HepG2 (cell line): Measurements from ENCODE around the gene C2CD4A. TPM values are rescaled to one million over a fixed set of nuclear protein-coding genes. Genes with fewer than 3 reads are reported as not detected.
A peak's percentile ranks its signal among the peaks of the same experiment; 100 is the strongest.

Experiments used
- ATF4 ChIP-seq, 2 experiments: fragments of 450-650 bp in 1 of 2; sonication (generic) in 1 of 2; formaldehyde crosslinking; IDR thresholded peaks; 2 replicates each; pipeline versions ENCODE4 v1.5.0 to v1.8.0; 2020 to 2022; ENCODE audit warnings: mild to moderate bottlenecking in 1 of 2, missing genetic modification reagents in 1 of 2
- CREBL2 ChIP-seq: sonication (generic); formaldehyde crosslinking; IDR thresholded peaks from 2 replicates; pipeline ENCODE4 v1.8.1; 2023; ENCODE audit warnings: missing genetic modification reagents, mild to moderate bottlenecking, borderline replicate concordance
- HDAC2 ChIP-seq: sonication (generic); formaldehyde crosslinking; IDR thresholded peaks from 2 replicates; pipeline ENCODE4 v1.4.0; 2020; ENCODE audit warnings: missing genetic modification reagents
- ISL2 ChIP-seq: sonication (generic); formaldehyde crosslinking; IDR thresholded peaks from 2 replicates; pipeline ENCODE4 v1.5.0; 2020; ENCODE audit warnings: missing genetic modification reagents
- MAZ ChIP-seq, 2 experiments: sonication (generic) in 1 of 2; formaldehyde crosslinking in 1 of 2; IDR thresholded peaks; 2 replicates each; pipeline versions ENCODE4 v1.5.0 to v1.6.1; 2012 to 2020; ENCODE audit warnings: low read depth in 2 of 2, mild to moderate bottlenecking in 2 of 2, borderline replicate concordance in 1 of 2, improper control_type of control experiment in 1 of 2, low read length in 1 of 2, missing genetic modification reagents in 1 of 2, moderate library complexity in 1 of 2
- MYC ChIP-seq: sonication (generic); formaldehyde crosslinking; IDR thresholded peaks from 2 replicates; pipeline ENCODE4 v1.9.0; 2021; ENCODE audit warnings: missing genetic modification reagents, borderline replicate concordance
- NFE2L2 ChIP-seq: fragments of 150-350 bp; IDR thresholded peaks from 2 replicates; pipeline ENCODE4 v1.6.1; 2014; ENCODE audit warnings: low read length
- SMARCC2 ChIP-seq: fragments of 450-650 bp; IDR thresholded peaks from 2 replicates; pipeline ENCODE4 v1.6.1; 2017; ENCODE audit warnings: antibody characterized with exemption, mild to moderate bottlenecking
- TIGD3 ChIP-seq: sonication (generic); formaldehyde crosslinking; IDR thresholded peaks from 2 replicates; pipeline ENCODE4 v1.5.1; 2020; ENCODE audit warnings: mild to moderate bottlenecking, missing genetic modification reagents, borderline replicate concordance
- ZBTB1 ChIP-seq: sonication (generic); formaldehyde crosslinking; IDR thresholded peaks from 2 replicates; pipeline ENCODE4 v1.4.0; 2020; ENCODE audit warnings: missing genetic modification reagents, borderline replicate concordance
- ZFP82 ChIP-seq: sonication (generic); formaldehyde crosslinking; IDR thresholded peaks from 2 replicates; pipeline ENCODE4 v1.5.1; 2020; ENCODE audit warnings: mild to moderate bottlenecking, missing genetic modification reagents, borderline replicate concordance
- ZMAT5 ChIP-seq: sonication (generic); formaldehyde crosslinking; IDR thresholded peaks from 2 replicates; pipeline ENCODE4 v1.5.0; 2020; ENCODE audit warnings: mild to moderate bottlenecking, low read depth, missing genetic modification reagents, borderline replicate concordance
- ZMYM4 ChIP-seq: sonication (generic); formaldehyde crosslinking; IDR thresholded peaks from 2 replicates; pipeline ENCODE4 v1.8.1; 2023; ENCODE audit warnings: mild to moderate bottlenecking, missing genetic modification reagents
- ZNF101 ChIP-seq: sonication (generic); formaldehyde crosslinking; IDR thresholded peaks from 2 replicates; pipeline ENCODE4 v1.4.0; 2020; ENCODE audit warnings: mild to moderate bottlenecking, low read depth, missing genetic modification reagents, borderline replicate concordance
- ZNF350 ChIP-seq: sonication (generic); formaldehyde crosslinking; IDR thresholded peaks from 2 replicates; pipeline ENCODE4 v1.4.0; 2020; ENCODE audit warnings: mild to moderate bottlenecking, low read depth, missing genetic modification reagents, borderline replicate concordance
- ZNF501 ChIP-seq: sonication (generic); formaldehyde crosslinking; IDR thresholded peaks from 2 replicates; pipeline ENCODE4 v1.5.1; 2020; ENCODE audit warnings: mild to moderate bottlenecking, moderate library complexity, missing genetic modification reagents
- ZNF687 ChIP-seq: sonication (generic); formaldehyde crosslinking; IDR thresholded peaks from 2 replicates; pipeline ENCODE4 v1.5.1; 2020; ENCODE audit warnings: mild to moderate bottlenecking, missing genetic modification reagents, moderate library complexity
- ZNF710 ChIP-seq: sonication (generic); formaldehyde crosslinking; IDR thresholded peaks from 2 replicates; pipeline ENCODE4 v1.5.0; 2020; ENCODE audit warnings: mild to moderate bottlenecking, missing genetic modification reagents, borderline replicate concordance
- polyA plus RNA-seq, 8 experiments: library from polyadenylated mRNA; depleted of rRNA in 3 of 8; stranded (reverse) in 7 of 8; unstranded in 1 of 8; fragments of >200 nt; fragmentation: Illumina TruSeq in 4 of 8; extraction: Trizol in 4 of 8; gene quantifications; 2 replicates each; pipeline versions ENCODE4 v1.2.1 to v1.2.3, GENCODE V29; 2011 to 2016; ENCODE audit warnings: low read depth in 4 of 8, missing spikeins in 1 of 8, mixed read lengths in 1 of 8; ENCODE audit not compliant: insufficient read depth in 1 of 8
- total RNA-seq, 5 experiments: library from RNA; depleted of rRNA; stranded (reverse); fragments of >200 nt; fragmentation: Illumina TruSeq; extraction: Trizol; gene quantifications; 2 replicates each; pipeline ENCODE4 v1.2.3, GENCODE V29; 2016; ENCODE audit warnings: low read depth in 1 of 5

Gene C2CD4A
- total and polyA plus RNA-seq, 2 of the 13 experiments (the other 11 are each of a cell fraction or from before 2014, with no cell fraction given) = 0.20 TPM; not detected in 1

- no peak for TF ChIP-seq ATF4 (CRISPR knock-in tag; IDR thresholded peaks at IDR 0.05)
- TF ChIP-seq ZNF687 (CRISPR knock-in tag) = peak; percentile 98
- no peak for TF ChIP-seq ZBTB1
- TF ChIP-seq ZFP82 (CRISPR knock-in tag) = no peak
- TF ChIP-seq ZMAT5 = no peak
- peak; percentile 82; the same call in 1 of the 2 replicates for TF ChIP-seq ZNF710 (CRISPR knock-in tag)
- TF ChIP-seq MYC (CRISPR knock-in tag) = peak; percentile 54
- no peak for TF ChIP-seq NFE2L2
- no peak for TF ChIP-seq SMARCC2
- no peak for TF ChIP-seq CREBL2
- peak; percentile 95 for TF ChIP-seq ZMYM4 (CRISPR knock-in tag)
- TF ChIP-seq HDAC2 (CRISPR knock-in tag) = peak; percentile 81; the same call in 1 of the 2 replicates
- TF ChIP-seq MAZ (IDR thresholded peaks at IDR 0.05; ENCODE audit: borderline replicate concordance, low read depth, low read length) = no peak
- peak; percentile 73 for TF ChIP-seq MAZ (CRISPR knock-in tag; IDR thresholded peaks at IDR 0.05; ENCODE audit: low read depth)
- TF ChIP-seq ZNF501 = peak; percentile 69; the same call in 1 of the 2 replicates
- TF ChIP-seq ZNF350 (CRISPR knock-in tag) = peak; percentile 70
- no peak for TF ChIP-seq ZNF101 (CRISPR knock-in tag)
- TF ChIP-seq TIGD3 (CRISPR knock-in tag) = peak; percentile 65; the same call in 1 of the 2 replicates
- peak; percentile 32 for TF ChIP-seq ISL2 (CRISPR knock-in tag)
These were observed 6.5 kb upstream of the C2CD4A start, which contains the start of gene VPS13C (continued) for GRCh38 chr15:62060113-62060895.
